ENCODE data around the gene TCP1.

GRCh38 chr6:159736908-159737307 lies 52.5 kb downstream of the TCP1 start:
- TF ChIP-seq, protein P1, sequence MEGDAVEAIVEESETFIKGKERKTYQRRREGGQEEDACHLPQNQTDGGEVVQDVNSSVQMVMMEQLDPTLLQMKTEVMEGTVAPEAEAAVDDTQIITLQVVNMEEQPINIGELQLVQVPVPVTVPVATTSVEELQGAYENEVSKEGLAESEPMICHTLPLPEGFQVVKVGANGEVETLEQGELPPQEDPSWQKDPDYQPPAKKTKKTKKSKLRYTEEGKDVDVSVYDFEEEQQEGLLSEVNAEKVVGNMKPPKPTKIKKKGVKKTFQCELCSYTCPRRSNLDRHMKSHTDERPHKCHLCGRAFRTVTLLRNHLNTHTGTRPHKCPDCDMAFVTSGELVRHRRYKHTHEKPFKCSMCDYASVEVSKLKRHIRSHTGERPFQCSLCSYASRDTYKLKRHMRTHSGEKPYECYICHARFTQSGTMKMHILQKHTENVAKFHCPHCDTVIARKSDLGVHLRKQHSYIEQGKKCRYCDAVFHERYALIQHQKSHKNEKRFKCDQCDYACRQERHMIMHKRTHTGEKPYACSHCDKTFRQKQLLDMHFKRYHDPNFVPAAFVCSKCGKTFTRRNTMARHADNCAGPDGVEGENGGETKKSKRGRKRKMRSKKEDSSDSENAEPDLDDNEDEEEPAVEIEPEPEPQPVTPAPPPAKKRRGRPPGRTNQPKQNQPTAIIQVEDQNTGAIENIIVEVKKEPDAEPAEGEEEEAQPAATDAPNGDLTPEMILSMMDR (IDR thresholded peaks at IDR 0.05) = no peak
- TF ChIP-seq POLR2A (IDR thresholded peaks at IDR 0.05) = no peak

All from lower leg skin (tissue), 3 donors.